ENCODE results near the gene PAEP.

PAEP gene

GRCh38 chr9:135551456-135551855 is 10.1 kb upstream of the PAEP start:
- no peak for DNase-seq

- DNase-seq = no peak
These were observed 9.4 kb upstream of the PAEP start for GRCh38 chr9:135552021-135552697.

- no peak for DNase-seq
These were observed 8.8 kb upstream of the PAEP start for GRCh38 chr9:135552698-135553171.

DNA sequence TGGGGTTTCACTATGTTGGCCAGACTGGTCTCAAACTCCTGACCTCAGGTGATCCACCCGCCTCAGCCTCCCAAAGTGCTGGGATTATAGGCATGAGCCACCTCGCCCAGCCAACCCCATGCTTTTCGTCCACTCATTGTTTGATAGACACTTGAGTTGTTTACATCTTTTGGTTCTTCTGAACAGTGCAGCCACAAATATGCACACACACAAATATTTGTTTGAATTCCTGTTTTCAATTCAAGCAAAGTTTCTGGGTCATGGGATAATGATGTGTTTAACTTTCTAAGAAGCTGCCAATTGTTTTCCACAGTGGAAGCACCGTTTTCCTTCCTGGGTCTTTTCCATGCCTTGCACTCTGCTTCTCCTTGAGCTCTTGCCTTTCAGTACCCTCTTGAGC is 6.8 kb upstream of the PAEP start:
- no peak for DNase-seq

GRCh38 chr9:135555203-135555602 is 6.4 kb upstream of the PAEP start:
- no peak for DNase-seq

DNA sequence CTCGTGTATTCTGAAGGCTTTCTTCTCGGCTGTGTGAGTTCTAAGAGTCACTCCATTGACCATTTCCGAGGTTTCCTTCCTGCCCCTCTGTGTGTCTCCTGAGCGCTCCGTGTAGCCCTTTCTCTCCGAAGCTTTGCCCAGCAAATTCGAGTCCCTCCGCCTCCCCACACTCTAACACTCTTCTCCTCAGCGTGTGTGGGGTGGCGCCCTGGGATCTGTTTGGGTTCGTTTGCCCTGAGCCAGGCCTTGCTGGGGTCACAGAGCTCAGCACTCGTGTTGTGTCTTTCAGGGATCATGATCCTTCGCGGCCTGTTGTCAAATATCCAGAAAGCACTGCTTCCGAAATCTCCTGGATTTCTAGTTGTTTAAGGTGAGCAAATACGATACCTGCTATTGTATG is 5.6 kb upstream of the PAEP start:
- DNase-seq = no peak

GRCh38 chr9:135559606-135560005 is 1.9 kb upstream of the PAEP start:
- no peak for DNase-seq

DNA sequence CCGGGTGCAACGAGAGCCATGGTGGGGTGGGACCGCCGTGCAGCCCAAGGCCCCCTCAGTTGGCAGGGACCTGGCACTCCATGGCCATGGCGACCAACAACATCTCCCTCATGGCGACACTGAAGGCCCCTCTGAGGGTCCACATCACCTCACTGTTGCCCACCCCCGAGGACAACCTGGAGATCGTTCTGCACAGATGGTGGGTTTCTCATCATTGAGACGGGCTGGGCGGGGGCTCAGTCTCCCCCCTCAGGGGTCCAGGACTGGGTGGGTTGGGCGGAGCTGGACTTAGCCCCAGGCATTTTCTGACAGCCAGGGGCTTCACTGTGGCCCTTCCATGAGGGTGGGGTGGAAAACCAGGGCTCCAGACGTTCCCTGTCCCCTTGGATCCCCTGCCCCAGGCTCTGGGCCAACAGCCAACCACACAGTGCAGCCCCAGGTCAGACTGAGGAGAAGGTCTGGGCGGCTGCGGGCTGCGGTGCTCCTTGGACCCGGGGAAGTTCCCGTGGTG is 734 bp downstream of the PAEP start:
- DNase-seq = no peak

GRCh38 chr9:135563039-135563476 is 1.5 kb downstream of the PAEP start:
- DNase-seq = no peak

GRCh38 chr9:135563858-135564257 is 2.3 kb downstream of the PAEP start:
- no peak for DNase-seq

DNA sequence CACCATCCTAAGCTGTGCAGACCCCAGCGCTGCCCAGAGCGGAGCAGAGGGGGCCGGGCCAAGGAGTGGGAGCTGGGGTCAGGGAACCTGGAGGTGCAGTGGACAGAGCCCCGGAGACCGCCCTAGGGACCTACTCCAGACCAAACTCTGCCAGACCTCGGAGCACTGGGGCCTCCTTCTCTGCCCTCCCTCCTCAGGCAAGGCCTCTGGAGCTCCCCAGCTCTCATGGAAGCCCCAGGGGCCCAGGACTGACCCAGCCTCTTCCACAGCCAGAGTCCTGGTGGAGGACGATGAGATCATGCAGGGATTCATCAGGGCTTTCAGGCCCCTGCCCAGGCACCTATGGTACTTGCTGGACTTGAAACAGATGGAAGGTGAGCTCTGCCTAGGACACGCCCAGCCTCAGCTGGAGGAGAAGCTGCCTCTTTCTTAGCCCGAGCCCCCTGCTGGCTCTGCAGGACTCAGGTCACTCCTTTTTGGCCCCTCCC is 3.6 kb downstream of the PAEP start:
- no peak for DNase-seq

GRCh38 chr9:135565636-135566035 is 4.1 kb downstream of the PAEP start:
- DNase-seq = no peak

DNA sequence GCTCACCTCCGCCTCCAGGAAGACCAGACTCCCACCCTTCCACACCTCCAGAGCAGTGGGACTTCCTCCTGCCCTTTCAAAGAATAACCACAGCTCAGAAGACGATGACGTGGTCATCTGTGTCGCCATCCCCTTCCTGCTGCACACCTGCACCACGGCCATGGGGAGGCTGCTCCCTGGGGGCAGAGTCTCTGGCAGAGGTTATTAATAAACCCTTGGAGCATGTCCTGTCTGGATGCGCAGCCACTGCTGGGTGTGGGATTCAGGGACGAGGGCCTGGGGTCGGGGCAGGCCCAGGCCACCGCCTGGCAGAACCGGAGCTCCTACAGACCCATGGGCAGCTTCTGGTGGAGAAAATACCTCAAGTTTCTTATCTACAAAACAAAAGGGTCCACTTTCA is 5.0 kb downstream of the PAEP start:
- no peak for DNase-seq

DNA sequence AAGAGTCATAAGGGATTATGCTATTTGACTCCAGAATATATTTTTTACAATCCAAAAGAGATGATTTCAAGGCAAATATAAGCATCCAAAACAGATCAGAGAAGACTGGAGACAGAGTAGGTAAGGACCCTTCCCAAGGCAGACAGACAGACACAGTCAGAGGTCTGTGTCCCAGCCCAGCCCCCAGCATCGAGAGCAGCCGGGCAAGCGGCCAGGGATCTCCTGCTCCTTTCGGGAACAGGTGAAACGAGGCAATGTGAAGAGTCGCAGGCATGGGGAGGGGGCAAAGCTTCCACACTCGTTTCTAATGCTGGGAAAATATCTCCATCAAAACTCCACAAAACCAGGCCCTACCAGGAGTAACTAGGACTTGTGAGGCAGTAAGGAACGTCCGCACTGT is 5.8 kb downstream of the PAEP start:
- DNase-seq = no peak

- no peak for DNase-seq
These were observed 6.5 kb downstream of the PAEP start for GRCh38 chr9:135568026-135568425.

GRCh38 chr9:135570456-135570855 is 8.9 kb downstream of the PAEP start:
- no peak for DNase-seq

DNA sequence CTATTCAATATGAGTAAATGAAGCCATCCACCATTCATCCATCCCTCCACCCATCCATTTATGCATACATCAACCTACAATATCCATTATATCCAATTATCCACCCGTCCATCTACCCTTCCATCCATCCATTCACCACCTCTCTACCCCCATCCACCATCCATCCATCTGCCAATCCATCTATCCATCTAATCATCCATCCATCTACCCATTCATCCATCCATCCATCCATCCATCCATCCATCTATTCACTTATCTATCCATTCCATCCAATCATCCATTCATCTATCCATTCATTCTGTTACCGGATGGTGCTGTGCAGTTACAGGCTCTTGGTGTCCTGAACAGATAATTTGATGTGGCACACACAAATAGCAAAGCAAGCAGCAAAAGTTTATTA is 10.7 kb downstream of the PAEP start:
- no peak for DNase-seq

DNA sequence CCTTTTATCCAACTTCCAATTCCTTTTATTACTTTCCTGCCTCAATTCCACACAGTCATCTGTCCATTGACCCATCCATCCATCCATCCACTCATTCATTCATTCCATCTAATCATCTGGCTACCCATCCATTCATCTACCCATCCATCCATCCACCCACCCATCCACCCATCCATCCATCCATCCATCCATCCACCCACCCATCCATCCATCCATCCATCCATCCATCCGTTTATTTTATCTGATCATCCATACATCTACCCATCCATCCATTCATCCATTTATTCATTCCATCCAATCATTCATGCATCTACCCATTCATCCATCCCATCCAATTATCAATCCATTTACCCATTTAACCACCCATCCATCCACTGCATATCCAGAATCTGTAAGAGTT is 11.6 kb downstream of the PAEP start:
- DNase-seq = no peak

DNA sequence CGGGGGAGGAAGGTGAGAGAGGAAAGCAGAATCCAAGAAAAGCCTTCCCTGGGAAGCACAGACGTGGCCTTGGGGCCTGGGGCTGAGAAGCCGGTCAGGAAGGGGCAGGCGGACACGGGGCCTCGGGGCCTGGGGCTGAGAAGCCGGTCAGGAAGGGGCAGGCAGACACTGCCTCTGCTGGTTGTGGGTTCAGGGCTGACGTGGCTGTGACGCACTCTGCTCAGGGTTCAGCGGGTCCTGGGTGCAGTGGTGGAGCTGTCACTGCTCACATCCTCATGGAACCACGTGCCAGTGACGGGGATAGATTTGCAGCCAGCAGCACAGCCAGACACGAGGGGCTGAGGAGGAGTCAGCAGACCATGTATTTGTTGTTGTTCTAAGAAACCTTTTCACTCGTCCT is 12.8 kb downstream of the PAEP start:
- no peak for DNase-seq

- no peak for DNase-seq
These were observed 13.4 kb downstream of the PAEP start for GRCh38 chr9:135574943-135575342.

DNA sequence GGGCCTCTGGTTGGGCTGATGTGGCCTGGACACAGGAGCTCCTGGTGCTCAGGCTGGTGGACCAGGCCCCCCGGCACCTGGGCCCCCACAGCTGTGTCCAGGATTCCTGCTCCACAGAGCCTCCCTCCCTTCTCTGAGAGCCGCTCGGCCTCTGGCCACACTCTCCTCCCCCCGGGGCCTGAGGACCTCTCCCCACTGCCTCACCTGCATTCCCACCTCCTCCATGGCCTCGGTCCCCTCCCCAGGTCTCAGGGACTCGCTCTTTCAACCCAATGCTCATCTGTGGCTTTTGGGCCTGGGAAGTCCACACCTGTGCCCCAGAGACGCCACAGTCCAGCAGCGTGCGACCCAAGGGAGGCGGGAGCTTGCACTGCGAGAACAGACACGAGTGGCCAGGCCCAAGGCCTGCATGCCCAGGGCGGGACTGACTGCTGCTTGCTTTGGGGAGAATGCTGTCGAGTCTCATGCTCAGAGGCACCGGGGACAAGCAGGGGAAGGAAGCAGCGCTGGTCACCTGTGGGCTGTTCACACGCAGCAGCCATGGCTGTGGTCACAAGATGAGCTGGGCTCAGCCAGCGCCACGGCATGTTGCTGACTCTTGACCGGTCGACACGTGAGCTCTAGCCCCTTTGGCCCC is 14.6 kb downstream of the PAEP start:
- no peak for DNase-seq

- DNase-seq = no peak
These were observed 15.7 kb downstream of the PAEP start for GRCh38 chr9:135577256-135577655.

DNA sequence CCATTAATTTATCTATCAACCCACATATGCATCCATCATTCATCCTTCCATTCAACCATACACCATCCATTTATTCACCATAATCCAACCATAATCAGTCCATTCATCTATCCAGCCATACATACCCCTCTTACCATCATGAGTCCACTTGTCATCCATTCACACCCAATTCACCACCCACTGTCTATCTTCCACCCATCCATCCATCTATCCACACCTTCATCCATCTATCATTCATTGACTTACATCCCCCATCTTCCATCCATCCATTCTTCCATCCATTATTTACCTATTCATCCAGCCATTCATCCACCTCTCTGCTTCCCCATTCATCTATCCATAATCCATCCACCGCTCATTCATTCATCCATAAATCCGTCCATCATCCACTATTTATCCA is 17.8 kb downstream of the PAEP start:
- no peak for DNase-seq

- no peak for DNase-seq
These were observed 18.5 kb downstream of the PAEP start for GRCh38 chr9:135579889-135580660.
